Glomerular visceral epithelial cell (primary cell): ENCODE data around the gene NEK5.
A peak's percentile ranks its signal among the peaks of the same experiment; 100 is the strongest.
"Not testable (repeated sequence)": the region's sequence is repeated elsewhere in the genome, so short reads cannot be mapped to it uniquely, and the experiment has no call there.

Experiments
- DNase-seq: peaks from one replicate; pipeline ENCODE4 v3.0.0-alpha.2; 2016; ENCODE audit errors: extremely low spot score

The NEK5 gene

DNA sequence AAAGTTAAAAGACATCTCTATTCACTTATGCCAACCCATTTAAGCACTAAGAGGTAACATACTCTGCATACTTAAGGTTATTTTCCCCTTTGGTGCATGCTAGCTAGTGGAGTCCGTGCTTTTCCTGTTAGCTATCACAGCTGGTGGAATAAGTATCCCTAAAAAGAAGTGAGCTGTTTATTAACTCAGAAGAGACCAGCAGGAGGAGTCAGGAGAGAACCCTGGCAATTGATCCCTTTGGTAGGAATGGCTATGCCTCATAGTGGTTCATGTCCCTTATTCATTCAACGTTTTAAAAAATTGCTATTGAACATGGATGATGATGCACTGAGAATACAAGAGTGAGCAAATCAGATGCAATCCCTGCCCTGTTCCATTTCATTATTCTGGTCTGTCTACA is 12.4 kb upstream of the NEK5 start:
- DNase-seq = no peak

DNA sequence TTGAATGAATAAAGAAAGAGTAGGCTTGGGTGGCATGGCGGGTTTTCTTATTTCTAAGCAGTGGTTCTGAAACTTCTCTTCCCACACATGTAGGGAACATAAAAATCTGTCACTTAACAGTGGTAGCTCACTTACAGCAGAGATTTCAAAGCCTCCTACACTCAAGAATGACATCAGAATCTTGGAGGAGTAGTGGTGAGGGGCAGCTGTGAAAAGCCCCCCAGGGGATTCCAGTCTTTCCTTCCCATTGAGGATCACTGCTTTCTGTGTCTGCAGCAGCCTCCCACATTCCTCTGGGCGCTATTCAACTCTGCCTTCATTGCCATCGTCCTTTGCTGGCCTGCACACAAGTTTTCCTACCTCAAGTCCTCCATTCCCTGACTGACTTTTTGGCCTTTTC is 8.6 kb upstream of the NEK5 start:
- no peak for DNase-seq

DNA sequence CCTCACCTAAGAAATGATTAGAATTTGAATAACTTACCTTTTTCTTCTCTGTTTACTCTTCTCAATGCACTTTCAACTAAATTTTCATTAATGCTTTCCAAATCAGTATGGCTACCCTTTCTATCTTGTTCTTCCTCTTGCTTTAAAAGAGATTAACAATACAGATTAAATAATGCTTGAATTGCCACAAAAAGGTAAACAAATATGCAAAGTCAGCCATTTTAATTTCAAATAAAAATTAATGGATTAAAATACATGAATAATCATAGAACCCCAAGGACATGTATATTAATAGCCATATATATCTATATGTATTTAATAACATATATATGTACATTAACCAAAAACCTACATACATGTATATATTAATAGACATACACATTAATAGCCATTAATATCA is 7.9 kb upstream of the NEK5 start:
- DNase-seq = no peak

- no peak for DNase-seq
These were observed 1.8 kb upstream of the NEK5 start for GRCh38 chr13:52130641-52131040.

GRCh38 chr13:52127783-52128702 is 830 bp downstream of the NEK5 start:
- peak; percentile 77 for DNase-seq

- no peak for DNase-seq
These were observed 1.5 kb downstream of the NEK5 start for GRCh38 chr13:52127378-52127777.

GRCh38 chr13:52125547-52125946 is 3.3 kb downstream of the NEK5 start:
- DNase-seq = no peak

DNA sequence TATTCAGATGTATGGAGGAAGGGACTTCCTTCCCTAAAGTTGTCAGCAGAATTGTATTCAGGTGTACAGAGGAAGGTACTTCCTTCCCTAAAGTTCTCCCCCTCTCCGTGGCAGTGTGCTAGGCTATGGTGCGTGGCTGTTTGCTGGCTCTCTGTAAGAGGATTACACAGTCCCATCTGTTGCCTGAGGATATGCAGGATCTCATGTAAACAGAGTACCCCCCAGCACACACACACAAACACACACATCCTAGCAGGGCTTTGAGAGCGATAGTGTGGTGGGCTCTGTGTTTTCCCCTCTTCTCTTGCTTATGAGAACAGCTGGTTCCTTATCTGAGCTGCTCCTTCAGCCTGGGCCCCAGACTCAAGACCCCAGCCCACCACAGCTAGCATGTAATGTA is 10.3 kb downstream of the NEK5 start:
- no peak for DNase-seq

DNA sequence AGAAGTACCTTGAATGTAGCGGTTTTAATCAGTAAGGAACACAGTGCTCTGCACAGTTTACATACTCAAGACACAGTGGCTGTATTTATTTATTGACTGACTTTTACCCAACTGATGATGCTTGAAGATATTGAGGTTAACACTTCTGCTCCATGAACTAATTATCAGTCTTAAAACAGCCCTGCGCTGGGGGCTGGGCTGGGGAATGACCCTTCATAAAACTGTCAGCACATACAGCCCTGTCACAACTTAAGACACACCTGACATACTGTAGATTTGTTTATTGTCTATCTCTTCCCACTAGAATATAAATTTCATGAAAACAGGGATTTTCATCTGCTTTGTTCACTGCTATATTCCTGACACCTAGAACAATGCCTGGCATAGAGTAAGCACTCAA is 10.8 kb downstream of the NEK5 start:
- no peak for DNase-seq

DNA sequence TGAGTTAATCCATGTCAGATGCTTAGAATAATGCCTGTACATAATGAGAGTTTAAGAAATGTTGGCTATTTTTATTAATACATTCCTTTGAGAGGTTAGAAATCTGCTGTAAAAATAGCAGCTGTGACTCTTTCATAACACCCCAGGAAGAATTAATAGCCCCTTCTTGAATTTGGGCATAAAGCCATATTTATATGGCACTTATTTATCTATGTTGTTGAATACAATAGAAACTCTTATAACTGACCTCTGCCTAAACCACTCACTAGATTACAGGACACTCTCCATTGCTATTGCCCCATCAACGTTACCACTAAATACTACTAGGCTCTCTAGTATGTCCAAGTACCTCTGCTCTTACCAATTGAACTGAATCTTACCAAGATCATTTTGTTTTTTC is 16.3 kb downstream of the NEK5 start:
- DNase-seq = no peak

DNA sequence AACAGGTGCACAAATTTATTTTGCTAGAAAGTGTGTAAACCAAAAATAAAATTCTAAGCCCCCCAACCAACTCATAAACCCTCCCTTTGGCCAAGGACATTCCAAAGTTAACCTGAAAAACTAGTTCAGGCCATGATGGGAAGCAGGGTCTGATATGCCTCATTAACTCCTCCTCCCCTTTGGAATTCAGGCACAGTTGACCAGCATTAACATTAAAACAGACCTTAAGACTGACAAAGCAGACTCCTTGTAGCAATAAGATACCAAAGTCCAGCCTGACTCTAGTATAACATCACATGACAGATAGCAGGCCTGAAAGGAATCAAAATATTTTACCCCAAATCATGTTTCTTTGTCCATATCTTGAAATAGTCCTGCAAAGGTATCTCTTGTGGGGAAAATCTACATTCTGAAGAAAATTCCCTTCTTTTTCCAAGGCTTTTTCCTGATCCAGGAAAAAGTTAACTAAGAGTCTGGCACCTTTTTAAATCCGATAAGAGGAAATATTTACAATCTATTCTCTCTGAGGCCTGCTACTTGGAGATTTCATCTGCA is 19.7 kb downstream of the NEK5 start:
- DNase-seq = no peak

GRCh38 chr13:52105841-52106240 is 23.0 kb downstream of the NEK5 start:
- no peak for DNase-seq

DNA sequence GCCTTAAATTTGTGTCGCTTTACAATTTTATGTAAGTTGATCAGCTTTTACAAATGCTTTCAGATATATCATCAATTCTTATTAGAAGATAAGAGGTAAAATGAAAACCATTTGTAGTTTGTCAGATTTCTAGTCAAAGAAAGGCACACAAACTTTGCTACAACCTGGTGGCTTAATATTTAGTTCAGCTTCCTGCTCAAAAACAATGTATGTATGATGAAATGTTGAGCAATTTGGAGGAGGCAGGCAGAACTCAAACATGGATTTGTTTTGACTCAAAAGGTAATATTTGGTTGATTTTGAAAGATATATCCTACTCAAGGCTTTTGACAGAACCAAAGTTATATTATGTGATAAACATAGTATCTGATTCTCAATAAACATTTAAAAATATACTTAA is 24.2 kb downstream of the NEK5 start:
- no peak for DNase-seq

DNA sequence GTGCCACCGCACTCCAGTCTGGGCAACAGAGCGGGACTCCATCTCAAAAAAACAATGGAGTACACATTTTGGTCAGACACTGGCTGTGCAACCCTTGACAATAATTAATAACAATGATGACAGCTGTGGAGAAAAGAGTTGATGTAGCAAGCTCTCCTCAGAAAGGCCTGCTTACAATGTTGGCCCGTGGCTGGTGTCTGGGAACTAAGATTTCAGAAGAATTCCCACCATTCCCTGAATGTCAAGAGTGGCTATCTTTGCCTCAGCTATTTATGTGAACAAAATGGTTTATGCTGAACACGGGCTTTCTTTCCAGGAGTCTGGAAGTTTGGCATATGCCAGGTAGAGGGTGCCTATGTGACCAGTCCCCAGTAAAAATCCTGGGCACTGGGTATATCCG is 25.5 kb downstream of the NEK5 start:
- DNase-seq = no peak

GRCh38 chr13:52102423-52102822 is 26.4 kb downstream of the NEK5 start:
- not testable (repeated sequence) for DNase-seq

- DNase-seq = no peak
These were observed 31.7 kb downstream of the NEK5 start for GRCh38 chr13:52097197-52097596.

GRCh38 chr13:52096748-52097147 is 32.1 kb downstream of the NEK5 start:
- DNase-seq = no peak

DNA sequence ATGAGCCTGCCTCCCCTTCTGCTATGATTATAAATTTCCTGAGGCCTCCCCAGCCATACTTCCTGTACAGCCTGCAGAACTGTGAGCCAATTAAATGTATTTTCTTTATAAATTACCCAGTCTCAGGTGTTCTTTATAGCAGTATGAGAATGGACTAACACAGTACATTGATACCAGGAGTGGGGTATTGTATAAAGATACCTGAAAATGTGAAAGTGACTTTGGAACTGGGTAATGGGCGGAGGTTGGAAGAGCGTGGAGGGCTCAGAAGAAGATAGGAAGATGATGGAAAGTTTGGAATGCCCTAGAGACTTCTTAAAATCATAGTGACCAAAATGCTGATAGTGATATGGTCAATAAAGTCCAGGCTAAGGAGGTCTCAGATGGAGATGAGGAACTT is 32.8 kb downstream of the NEK5 start:
- DNase-seq = no peak

DNA sequence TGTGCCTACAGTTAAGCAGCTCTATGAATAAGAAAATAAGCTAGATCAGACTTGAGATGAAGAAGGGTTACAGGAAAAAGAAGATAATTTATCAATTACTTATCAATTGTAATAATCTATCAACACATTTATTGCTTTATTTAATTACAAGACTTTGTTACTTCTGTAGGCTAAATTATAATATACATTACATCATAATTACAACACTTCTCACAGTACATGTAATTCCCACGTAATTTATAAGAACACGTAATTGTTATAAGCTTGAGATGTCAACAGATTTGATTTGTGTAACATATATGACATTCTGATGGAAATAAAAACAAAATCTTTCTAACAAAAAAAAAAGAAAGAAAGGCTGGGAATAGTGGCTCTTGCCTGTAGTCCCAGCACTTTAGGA is 36.8 kb downstream of the NEK5 start:
- DNase-seq = no peak

DNA sequence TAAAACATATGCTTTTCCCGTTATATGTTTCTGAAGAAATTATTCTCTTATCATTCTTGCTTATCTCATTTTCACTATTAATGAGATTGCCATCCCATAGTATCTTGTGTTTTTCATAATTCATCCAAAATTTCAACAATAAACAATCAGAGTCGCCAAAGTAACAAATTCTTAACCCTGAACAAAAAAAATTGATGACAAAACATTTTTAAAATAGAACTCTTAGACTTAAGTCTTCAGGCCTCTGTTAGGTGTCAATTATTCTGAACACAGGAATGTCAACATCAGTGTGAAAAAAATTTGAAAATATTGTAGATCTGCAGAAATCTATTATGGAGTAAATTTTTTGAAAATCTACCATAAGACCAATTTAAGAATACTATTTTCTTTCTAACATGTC is 37.4 kb downstream of the NEK5 start:
- no peak for DNase-seq

- DNase-seq = no peak
These were observed 43.5 kb downstream of the NEK5 start for GRCh38 chr13:52085421-52085820.

DNA sequence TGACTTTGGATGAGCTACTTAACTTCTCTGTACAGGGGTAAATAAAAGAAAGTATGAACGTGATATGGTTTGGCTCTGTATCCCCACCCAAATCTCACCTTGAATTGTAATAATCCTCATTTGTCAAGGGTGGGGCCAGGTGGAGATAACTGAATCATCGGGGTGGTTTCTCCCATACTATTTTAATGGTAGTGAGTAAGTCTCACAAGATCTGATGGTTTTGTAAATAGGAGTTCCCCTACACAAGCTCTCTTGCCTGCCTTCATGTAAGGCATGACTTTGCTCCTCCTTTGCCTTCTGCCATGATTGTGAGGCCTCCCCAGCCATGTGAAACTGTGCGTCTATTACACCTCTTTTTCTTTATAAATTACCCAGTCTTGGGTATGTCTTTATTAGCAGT is 43.9 kb downstream of the NEK5 start:
- not testable (repeated sequence) for DNase-seq

GRCh38 chr13:52082601-52083000 is 46.3 kb downstream of the NEK5 start:
- DNase-seq = no peak

GRCh38 chr13:52079891-52080290 is 49.0 kb downstream of the NEK5 start:
- not testable (repeated sequence) for DNase-seq
